VCaP (cell line): ENCODE measurements around the gene NCDN.

Experiments used
- H3K27ac ChIP-seq: fragments of 450-650 bp; 2 replicates; pipeline ENCODE4 v1.5.1; 2017
- TF ChIP-seq, protein P1 (sequence below): fragments of 450-650 bp; conservative IDR thresholded peaks from 2 replicates; pipeline ENCODE4 v1.5.1; 2017; ENCODE audit warnings: mild to moderate bottlenecking, moderate library complexity

NCDN gene

DNA sequence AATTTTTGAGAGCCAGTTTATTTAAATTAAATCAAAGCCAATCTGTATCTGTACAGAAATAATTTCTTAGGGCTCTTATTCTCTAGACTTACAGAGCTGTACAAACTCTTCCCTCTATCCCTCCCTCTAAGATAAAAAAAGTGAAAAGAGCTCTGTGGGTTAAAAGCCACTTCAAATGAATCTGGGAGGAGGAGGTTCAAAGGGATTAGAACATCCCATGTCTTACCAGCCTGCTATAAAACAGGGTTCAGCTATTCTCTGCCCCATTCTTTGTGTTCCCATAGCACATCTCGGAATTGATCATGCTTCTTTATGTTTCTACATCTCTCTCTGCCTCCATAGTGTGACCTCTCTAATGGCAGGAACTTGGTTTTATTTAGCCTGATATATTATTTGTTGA, 19.8 kb upstream of the NCDN start:
- H3K27ac ChIP-seq = no peak overlapping the region
- TF ChIP-seq, protein P1, sequence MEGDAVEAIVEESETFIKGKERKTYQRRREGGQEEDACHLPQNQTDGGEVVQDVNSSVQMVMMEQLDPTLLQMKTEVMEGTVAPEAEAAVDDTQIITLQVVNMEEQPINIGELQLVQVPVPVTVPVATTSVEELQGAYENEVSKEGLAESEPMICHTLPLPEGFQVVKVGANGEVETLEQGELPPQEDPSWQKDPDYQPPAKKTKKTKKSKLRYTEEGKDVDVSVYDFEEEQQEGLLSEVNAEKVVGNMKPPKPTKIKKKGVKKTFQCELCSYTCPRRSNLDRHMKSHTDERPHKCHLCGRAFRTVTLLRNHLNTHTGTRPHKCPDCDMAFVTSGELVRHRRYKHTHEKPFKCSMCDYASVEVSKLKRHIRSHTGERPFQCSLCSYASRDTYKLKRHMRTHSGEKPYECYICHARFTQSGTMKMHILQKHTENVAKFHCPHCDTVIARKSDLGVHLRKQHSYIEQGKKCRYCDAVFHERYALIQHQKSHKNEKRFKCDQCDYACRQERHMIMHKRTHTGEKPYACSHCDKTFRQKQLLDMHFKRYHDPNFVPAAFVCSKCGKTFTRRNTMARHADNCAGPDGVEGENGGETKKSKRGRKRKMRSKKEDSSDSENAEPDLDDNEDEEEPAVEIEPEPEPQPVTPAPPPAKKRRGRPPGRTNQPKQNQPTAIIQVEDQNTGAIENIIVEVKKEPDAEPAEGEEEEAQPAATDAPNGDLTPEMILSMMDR = no peak

DNA sequence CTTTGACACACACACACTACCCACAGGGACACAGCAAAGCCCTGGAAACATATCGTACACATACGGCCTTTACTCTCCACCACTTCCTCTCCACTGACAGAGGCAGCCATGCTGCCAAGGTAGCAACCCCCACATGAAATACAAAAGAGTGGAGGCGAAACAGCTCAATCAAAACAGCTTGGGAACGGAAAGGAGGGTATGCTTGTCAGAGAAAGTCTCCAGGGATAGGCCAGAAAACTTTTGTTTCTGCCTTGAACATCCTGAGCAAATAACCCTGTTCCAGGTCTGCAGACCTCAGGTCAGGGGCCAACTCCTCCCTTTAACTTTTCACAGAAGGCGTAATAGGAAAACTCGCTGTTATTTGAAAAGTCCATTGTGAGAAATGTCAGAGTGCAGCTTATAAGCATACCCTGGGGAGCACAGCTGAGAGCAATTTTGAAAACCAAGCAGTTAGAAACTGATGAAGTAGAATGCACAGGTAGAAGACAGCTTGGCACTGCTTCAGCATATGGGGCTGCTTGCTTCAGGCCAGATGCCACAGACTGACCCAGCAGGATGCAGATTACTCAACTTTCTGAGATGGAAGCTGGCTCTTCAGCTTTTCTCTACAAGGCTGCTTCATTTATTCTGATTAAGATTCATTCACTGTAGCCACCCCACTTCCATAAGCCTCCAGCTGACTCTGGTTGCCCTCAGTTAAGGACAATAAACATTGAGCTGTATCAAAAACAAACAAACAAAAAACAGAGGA, 18.4 kb upstream of the NCDN start:
- peak overlapping the region; percentile 6; the same call in 1 of the 2 replicates for H3K27ac ChIP-seq
- TF ChIP-seq, protein P1 = no peak

DNA sequence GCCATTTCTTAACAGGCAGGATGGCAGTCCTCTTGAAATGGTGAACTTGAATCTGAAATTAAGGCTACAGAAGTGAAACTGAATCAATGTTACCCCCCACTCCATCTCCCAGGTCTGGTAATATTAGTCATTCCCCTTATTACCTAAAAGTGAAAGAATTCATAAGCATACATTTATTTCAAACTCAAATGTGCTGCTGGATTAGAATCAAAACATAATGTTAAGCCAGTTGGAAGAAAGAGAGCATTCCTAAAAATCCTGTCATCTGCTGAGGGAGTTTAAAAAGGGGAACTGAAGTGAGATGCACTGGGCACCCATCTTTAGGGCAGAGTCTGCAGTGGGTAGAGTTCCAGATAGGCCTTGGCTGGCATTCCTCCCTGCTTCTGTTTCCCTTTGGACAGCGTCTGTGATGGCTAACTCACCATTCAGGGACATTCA, 17.8 kb upstream of the NCDN start:
- TF ChIP-seq, protein P1 = no peak
- H3K27ac ChIP-seq = peak overlapping the region; percentile 6; the same call in 1 of the 2 replicates

DNA sequence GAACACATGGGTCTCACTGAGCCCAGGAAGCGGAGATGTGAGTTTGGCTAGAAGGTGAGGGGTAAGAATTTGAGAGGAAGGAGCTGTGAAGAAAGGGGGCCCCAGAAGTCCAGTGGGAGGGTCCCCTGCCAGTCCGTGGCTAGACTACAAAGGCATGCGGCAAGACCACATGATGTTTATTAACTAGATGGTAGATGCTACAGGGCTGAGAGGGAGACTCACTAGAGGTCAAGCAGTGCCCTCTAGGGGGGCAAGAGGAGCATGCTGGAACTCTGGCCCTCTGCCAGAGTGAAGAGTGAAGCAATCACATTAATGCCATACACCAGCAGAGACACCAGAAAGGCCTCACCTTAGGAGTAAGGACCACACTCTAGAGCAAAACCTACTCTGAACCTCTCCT, 12.6 kb upstream of the NCDN start:
- TF ChIP-seq, protein P1 = peak; percentile 53
- H3K27ac ChIP-seq = no peak overlapping the region

DNA sequence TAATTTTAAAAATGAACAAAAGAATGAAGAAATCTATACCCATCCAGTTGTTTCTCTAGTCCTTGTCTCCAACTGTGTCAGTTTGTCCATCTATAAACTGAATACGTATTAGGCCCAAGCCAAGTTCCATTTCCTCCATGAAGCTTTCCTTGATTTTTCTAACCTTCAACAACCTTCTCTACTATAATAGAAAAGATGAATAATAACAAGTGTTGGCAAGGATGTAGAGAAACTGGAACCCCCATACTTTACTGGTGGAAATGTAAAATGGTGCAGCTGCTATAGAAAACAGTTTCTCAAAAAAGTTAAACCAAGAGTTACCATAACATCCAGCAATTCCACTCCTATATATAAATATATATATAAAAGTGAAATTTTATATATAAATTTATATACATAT, 11.0 kb upstream of the NCDN start:
- H3K27ac ChIP-seq = no peak overlapping the region
- TF ChIP-seq, protein P1 = no peak

DNA sequence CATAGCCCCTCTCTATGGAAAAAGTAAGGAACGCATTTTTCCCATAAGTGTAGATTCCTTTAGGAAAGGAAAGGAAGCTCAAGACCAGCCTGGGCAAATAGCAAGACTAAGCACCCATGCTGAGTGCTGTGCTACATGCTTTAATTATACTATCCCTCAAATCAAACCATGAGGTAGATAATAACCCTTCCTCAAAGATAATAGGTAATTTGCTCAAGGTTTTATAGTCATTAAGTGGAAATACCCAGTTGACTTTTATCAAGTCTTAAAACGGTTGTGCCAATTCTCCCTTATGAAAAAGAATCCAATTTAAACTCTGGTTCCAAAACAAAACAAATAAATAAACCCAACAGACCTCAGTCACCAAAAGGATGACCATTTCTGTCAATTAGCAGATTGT, 3.7 kb upstream of the NCDN start:
- H3K27ac ChIP-seq = peak overlapping the region; percentile 98
- TF ChIP-seq, protein P1 = no peak

DNA sequence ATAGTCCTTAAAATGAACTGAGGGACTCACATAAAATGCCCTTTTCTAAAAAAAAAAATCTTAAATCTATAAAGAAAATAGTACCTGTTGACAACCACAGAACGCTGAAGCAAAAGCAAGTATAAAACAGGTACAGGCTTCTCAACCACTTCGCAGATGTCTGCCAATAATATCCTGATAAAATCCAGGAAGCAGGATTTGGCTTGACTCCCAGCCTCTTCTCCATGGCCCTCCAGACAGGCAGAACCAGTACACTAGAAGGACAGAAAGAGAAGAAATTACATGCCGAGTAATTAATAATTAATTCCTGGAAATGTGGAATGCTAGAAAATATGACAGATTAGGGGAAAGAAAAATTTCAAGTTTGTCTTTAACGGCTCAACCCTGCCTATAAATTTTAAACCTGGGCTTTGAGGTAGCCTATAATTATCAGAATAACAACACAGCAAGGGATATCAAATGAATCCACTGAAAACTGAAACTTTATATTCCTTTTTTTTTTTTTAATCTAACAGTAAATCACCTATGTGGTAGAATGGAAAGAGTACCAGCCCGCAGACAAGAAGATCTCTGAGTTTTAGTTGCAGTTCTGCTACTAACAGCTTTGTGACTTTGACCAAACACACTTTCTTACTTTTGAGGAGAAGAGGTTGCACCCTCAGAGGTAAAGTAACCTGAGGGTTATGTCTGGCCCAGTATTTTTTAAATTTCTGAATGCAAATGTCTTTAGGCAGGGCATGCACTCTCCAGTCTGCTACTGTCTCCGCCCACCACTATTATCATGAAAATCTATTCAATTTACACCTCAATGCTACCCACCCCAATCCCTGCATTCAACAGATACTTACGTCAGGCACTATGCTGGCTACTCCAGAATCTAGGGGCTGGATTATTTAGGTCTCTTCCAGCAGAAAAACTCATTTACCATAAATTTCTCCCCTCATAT, 3.1 kb upstream of the NCDN start:
- peak overlapping the region; percentile 98 for H3K27ac ChIP-seq
- TF ChIP-seq, protein P1 = no peak
